HG02759 (cell line): Measurements from ENCODE around the gene LRRN2.

Experiments used
- ATAC-seq: cut with Tn5 transposase; IDR thresholded peaks from one replicate; pipeline ENCODE4 v1.9.1; 2021; ENCODE audit warnings: mild to moderate bottlenecking, moderate library complexity; ENCODE audit not compliant: unreplicated experiment

The LRRN2 gene

DNA sequence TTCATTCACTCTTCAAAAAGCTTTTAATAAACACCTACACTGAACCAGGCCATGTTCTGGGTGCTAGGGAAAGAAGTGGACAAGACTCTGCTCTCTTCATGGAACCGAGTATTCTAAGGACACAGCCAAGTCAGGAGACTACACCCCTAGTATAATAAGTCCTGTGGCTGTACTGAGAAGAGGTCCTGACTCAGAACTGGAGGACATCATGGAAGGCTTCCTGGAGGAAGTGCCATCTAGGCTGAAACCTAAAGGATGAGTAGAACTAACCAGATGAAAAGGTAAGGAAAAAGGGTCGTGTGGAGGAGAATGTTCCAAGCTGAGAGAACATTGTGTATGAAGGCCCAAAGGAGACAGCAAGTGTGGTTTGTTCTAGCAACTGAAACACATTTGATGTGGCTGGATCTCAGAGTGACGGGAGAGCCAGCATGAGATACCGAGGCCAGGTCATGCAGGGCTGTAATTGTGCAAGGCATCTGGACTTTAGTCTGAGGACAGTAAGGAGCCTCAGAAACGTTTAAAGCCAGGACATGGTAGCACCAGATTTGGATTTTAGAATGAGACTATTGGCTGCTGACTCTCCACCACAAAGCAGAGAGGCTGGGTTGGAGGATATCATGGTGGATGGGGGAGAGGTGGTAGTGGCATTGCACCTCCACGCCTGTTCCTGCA, 82.5 kb downstream of the LRRN2 start:
- no peak for ATAC-seq

DNA sequence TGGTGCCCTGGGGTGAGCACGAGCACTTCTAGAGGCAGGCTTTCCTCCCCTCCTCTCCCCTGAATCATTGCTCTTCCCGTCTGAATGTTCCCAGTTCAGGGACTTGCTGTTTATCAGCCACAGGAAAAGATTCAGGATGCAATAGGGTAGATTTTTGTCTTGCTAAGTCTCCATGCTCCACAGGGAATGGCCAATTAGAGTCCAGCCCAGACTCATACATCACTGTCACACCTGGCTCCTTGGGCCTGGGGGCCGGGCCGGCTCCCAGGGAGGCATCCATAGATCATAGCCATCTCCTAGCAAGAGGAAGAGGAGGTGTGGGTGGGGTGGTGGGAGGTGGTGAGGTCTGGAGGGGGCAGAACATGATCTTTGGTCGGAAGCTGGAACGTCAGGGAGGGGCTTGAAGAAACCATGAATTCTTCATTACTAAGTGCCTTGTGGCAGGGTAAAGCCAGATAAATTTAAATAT, 83.4 kb downstream of the LRRN2 start:
- no peak for ATAC-seq

- ATAC-seq, result no peak
These were observed 84.6 kb downstream of the LRRN2 start for GRCh38 chr1:204600968-204601367.

DNA sequence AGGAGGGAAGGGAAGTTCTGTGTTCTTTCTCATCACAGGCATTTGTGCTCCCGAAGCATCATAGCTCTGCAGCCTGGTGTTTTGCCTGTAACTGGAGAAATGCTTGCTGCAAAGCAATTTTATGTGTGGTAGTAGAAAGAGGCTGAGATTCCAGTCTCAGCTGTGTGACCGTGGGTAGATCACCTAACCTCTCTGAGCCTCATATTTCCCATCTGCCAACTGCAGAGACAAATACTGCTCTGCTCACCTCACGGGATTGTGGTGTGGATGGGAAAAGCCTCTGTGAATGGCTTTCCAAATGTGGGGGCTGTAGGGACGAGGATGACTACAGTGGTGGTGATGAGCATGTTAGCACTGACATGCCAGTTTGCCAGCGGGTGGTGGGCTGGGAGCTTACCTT, 85.3 kb downstream of the LRRN2 start:
- no peak for ATAC-seq

DNA sequence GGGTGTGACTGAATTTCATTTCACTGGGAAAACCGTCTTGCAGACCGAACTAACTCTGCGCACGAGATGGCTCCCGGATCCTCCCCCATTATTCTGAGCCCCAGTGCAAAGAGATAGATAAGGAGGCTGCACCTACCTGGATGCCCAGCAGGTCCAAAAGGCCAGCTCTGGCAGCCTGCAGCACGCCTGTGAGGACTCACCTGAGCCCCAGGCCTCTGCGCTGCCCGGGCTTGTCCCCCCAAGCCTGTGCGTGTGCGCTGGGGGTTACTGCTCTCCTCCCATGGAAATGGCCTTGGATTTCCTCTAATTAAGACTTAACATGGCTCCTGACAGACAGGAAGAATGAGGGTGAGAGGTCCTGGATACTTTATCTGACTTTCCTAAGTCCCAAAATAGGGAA, 85.9 kb downstream of the LRRN2 start:
- ATAC-seq, result no peak

- ATAC-seq, result no peak
These were observed 86.4 kb downstream of the LRRN2 start for GRCh38 chr1:204599098-204599497.

DNA sequence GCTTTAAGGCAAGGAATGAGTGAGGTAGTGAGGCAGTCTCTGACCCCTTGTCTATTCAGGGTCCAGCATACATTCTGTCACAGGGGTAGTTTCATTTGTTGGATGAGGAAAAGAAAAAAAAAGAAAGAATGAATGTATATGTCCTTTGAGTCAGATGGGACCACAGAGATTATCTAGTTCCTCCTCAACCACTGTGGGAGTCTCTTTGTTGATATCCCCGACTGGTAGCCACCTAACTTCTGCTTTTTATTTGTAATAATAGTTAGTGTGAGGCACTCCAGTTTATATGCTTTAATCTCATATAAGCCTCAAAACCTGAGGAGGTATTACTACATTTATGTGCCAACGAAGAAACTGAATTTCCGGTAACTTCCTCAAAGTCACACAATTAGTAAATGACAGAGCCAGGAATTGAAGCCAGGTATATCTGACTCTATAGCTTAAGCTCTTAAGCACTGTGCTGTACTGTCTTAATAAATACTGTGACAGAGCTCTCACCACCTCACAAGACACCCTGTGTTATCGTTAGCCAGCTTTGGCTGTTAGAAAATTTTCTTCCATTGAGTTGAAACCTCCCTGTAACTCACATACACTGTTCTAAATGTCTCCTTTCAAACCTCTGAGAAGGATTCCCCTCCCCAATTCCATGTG, 87.1 kb downstream of the LRRN2 start:
- ATAC-seq, result no peak

GRCh38 chr1:204592246-204592948, 93.1 kb downstream of the LRRN2 start:
- no peak for ATAC-seq

DNA sequence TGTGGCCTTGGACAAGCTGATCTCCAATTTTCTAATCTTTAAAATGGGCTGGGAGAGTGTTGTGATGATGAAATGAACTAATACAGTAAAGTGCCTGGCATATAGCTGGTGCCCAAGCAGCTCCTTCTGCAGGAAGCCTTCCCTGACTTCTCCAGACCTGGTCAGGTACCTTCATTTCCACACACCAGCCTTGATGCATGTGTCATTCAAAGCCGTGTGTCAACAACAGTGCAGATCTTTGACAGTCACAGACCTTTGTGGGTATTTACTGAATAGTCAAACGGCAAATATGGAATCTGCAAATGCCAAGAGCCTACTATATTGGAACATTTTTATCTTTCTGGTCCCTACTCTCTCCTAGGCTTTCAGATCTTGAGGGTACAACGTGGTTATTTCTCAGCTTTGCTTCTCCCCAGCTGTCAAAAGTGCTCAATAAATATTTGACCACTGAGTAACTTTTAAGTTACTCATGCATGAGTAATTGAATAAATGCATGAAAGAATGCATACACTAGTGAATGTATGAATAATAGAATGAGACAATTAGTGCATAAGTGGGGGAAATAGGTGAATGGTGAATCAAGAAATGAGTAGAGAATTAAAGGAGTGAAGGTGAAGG, 94.0 kb downstream of the LRRN2 start:
- no peak for ATAC-seq

GRCh38 chr1:204589409-204590038, 96.0 kb downstream of the LRRN2 start:
- ATAC-seq, result no peak

DNA sequence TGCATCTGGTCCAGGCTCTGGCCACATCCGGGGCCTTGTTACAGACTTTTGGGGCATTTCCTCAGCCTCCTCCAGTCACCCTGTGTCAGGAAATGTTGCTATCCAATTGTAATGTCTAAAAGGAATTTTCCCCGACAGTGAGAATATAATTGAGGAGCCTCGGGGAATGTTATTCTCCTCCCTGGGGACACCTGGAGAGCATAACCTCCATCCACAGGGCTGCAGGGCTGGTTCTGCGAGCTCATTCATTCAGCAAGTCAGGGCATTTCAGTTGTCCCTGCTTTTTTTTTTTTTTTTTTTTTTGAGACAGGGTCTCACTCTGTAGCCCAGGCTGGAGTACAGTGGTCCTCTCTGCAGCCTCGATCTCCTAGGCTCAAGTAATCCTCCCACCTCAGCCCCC, 96.7 kb downstream of the LRRN2 start:
- no peak for ATAC-seq

GRCh38 chr1:204587621-204588020, 97.9 kb downstream of the LRRN2 start:
- ATAC-seq, result no peak

DNA sequence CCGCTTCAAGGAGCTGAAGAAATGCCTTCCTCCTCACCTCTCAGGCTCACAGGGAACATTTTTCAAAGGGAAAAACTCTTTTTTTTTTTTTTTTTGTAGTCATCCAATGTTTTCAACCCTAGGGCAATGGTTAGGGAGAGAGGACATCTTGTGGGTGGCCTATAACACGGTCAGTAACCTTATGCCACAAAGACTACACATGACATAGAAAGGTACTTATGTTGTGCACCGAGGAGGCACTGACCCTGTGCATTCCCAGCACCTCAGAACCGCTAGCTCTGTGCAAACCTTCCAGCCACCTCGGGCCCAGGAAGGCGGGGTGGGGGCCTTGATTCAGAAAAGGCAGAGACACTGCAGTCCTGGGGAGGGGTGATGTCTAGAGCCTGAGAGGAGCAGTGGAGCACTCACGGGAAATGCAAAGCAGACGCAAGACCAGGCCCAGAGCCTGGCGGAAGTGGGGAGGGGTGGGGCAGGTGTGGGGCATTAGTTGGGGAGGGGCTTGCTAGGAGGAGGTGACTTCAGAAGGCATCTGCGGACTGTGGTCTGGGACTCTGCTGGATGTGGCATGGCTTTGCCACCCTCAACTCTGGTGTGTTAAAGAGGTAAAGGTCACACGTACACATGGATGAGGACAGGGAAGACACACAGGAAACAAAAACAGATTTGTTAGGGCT, 100.7 kb downstream of the LRRN2 start:
- ATAC-seq, result no peak

DNA sequence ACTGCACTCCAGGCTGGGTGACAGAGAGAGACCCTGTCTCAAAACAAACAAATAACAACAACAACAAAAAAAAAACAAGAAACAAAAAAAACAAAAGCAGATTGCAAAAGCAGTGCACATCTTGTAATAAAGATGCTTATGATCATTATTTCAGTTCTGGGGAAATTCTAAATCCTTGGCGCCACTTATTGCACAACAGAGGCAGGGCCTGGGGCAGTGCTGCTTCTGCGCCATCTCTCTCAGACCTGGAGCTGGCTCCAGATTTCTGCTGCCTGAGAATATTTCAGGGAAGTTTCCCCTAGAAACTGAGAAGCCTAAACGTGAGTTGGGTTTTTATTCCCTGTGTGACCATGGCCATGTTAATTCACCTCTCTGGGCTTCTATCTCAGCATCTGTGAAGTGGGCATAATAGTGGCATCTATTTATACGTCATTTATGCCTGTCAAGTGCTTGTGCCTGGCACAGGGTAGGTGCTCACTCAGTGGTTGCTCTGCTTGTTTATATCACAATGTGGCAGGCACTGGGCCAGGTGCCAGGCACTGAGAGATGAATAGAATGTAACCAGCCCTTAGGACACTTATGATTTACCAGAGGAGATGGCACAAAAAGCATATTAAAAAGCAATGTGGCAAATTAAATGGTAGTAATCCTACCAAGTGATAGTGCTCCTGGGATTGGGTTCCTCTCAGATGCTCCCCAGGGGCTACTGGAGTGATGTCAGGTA, 101.5 kb downstream of the LRRN2 start:
- no peak for ATAC-seq

DNA sequence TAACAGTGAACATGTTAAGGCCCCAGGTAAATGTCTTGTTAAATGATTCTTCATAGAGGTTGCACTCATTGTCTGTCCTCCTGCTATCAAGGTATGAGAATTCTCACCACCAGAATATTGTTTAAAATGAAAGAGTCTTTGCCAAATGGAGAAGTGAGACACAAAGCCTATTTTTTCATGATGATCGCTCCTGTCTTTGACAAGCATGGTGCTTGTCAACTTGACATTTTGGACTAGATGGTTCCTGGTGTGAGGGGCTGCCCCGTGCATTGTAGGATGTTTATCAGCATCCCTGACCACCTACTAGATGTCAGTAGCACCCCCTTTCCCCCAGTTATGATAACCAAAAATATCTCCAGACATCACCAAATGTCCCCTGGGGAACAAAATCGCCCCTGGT, 103.8 kb downstream of the LRRN2 start:
- no peak for ATAC-seq

- no peak for ATAC-seq
These were observed 104.7 kb downstream of the LRRN2 start for GRCh38 chr1:204580862-204581261.

DNA sequence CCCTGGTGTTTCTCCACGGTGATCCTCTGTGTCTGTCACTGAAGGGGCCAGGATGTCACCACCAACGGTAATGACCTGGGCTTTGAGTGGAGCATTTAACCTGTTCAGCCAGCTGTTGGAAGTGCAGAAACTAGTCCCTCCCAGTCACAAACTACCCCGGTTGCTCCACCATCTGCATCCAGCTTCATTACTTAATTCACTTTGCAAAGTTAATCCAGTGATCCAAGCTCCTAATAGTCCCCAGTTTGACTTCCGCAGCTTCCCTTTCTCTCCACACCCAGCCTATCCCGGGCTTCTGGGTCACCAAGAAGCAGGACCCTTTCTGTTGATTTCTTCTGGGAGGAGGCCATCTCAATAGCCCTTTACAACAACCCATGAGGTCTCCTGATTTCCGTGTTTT, 105.9 kb downstream of the LRRN2 start:
- ATAC-seq, result no peak

DNA sequence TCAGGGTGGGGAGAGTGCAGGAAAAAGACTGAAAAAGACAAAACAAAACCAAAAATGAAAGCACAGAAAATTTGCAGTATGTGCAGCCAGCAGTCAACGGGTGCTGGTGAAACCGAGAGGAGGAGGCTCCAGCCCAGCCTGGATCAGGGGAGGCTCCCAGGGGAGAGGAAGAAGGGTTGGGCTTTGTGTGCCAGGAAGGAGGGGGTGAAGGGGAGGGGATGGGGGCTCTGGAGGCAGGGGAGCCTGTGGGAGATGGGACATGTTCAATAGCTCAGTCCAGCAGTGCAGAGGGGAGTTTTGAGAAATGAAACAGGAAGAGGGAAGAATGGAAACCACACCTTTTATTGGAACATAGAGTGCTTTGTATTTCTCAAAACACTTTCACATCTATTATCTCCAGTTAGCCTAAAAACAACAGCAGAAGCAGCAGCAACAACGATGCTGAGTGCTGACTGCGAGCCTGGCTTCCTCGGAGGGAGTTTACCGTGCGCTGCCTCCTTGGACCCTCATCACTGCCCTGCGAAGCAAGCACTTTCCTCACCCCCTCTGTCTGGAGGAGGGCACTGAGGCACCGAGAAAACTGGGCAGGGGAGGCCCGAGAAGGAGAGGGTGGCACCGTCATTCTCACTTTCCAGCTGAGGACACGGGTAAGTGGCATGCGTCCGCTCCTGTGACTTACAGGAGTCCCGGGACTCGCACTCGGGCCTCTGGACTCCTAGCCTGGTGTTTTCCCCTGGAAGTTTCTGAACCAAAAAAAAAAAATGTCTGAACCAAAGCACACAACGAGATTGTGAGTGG, 106.5 kb downstream of the LRRN2 start:
- ATAC-seq, result peak; percentile 78

DNA sequence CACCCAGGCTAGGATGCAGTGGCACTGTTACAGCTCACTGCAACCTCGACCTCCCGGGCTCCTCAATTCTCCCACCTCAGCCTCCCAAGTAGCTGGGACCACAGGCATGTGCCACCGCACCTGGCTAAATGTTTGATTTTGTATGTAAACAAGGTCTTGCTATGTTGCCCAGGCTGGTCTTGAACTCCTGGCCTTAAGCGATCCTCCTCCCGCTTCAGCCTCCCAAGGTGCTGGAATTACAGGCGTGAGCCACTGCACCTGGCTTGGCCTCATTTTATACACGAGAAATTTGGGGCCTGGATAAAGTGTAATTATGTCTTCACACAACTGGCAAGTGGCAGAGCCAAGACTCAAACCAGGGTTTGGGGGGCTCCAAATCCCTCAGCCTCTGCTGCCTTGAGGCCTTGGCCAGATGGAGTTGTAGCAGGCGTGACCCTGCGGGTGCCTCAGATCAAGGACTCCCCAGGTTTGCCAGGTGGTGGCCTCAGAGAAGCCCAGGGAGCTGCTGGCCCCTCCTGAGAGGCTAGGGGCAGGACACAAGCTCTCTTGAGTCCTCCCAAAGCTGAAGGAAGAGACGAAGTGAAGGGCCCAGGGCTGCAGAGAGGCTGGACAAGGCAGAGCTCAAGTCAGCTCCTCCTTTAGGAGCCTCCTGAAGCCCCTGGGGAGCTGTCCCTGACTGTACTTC, 107.6 kb downstream of the LRRN2 start:
- ATAC-seq, result no peak
